Measurements from ENCODE around the gene EIF3A. TPM values are rescaled to one million over a fixed set of nuclear protein-coding genes. Genes with fewer than 3 reads are reported as not detected.

EIF3A gene
- total and polyA plus RNA-seq, 4 donors, result 27.5 to 88.9 (median 47.6) TPM

DNA sequence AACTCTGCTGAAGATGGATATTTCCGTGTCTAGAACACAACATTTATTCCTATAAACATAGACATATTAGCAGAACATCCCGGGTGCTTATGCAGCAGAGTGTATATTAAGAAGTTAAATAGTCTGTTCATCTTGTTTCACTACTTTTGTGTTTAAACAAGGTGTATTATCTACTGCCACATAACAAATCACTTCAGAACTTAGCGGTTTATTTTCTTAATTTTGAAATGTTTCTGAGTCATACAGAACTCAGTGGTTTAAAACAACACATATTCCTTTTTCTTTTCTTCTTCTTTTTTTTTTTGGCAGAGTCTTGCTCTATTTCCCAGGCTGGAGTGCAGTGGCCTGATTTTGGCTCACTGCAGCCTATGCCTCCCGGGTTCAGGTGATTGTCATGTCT lies 49.1 kb upstream of the EIF3A start:
- H3K27ac ChIP-seq (ENCODE audit: low read depth in 1 of 2, low read length in 2 of 2), result peak overlapping the region in 1 of 2 donors; percentile 94
- H3K9ac ChIP-seq (ENCODE audit: low read depth in 1 of 2, low read length in 2 of 2), result no peak overlapping the region
- no peaks in the 10 kb centered on the region for H3K27me3 ChIP-seq (ENCODE audit: control insufficient read depth in 4 of 4, insufficient read depth in 4 of 4, low read length in 3 of 4)
- TF ChIP-seq, protein P1, sequence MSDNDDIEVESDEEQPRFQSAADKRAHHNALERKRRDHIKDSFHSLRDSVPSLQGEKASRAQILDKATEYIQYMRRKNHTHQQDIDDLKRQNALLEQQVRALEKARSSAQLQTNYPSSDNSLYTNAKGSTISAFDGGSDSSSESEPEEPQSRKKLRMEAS (IDR thresholded peaks at IDR 0.05), result no peak
- TF ChIP-seq YY1 (IDR thresholded peaks at IDR 0.05) (no peak), SP1 (IDR thresholded peaks at IDR 0.05) (no peak), HNF4G (IDR thresholded peaks at IDR 0.05) (no peak)
- H3K36me3 ChIP-seq (ENCODE audit: control insufficient read depth in 4 of 4, insufficient read depth in 3 of 4, low read depth in 1 of 4, low read length in 3 of 4), result peaks cover 2 to 28% (median 14%) of the 10 kb centered on the region in 4 donors
- H3K4me3 ChIP-seq (ENCODE audit: low read depth in 1 of 3, low read length in 3 of 3), result no peak overlapping the region
- H3K4me1 ChIP-seq (ENCODE audit: control insufficient read depth in 4 of 4, insufficient read depth in 4 of 4, low read length in 3 of 4), result peaks cover 0 to 18% (median 14%) of the 10 kb centered on the region in 4 donors
- no peak for DNase-seq (ENCODE audit: low spot score)
- H3K9me3 ChIP-seq (ENCODE audit: control insufficient read depth in 4 of 4, low read length in 3 of 4), result no peaks in the 10 kb centered on the region
- WGBS, result 87% methylated on average over 4 of the region's 4 CpGs

DNA sequence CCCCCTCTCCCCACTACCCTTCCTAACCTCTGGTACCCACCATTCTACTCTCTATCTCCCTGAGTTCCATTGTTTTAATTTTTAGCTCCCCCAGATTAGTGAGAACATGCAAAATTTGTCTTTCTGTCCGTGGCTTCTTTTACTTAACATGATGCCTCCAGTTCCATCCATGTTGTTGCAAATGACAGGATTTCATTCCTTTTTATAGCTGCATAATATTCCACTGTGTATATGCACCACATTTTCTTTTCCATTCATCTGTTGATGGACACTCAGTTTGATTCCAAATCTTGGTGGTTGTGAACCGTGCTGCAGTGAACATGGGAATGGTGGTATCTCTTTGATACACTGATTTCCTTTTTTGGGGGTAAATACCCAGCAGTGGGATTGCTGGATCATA lies 45.3 kb upstream of the EIF3A start:
- Histone ChIP-seq H3K9ac (ENCODE audit: low read depth in 1 of 2, low read length in 2 of 2) (no peak overlapping the region), H3K4me3 (ENCODE audit: low read depth in 1 of 3, low read length in 3 of 3) (no peak overlapping the region), H3K4me1 (ENCODE audit: control insufficient read depth in 4 of 4, insufficient read depth in 4 of 4, low read length in 3 of 4) (peaks cover 0 to 10% (median 4%) of the 10 kb centered on the region in 4 donors), H3K27me3 (ENCODE audit: control insufficient read depth in 4 of 4, insufficient read depth in 4 of 4, low read length in 3 of 4) (no peaks in the 10 kb centered on the region), H3K36me3 (ENCODE audit: control insufficient read depth in 4 of 4, insufficient read depth in 3 of 4, low read depth in 1 of 4, low read length in 3 of 4) (peaks cover 0 to 18% (median 15%) of the 10 kb centered on the region in 4 donors), H3K27ac (ENCODE audit: low read depth in 1 of 2, low read length in 2 of 2) (no peak overlapping the region), H3K9me3 (ENCODE audit: control insufficient read depth in 4 of 4, low read length in 3 of 4) (no peaks in the 10 kb centered on the region)
- 98% methylated on average over 2 of the region's 2 CpGs for WGBS
- no peak for DNase-seq (ENCODE audit: low spot score)
- TF ChIP-seq RAD21 (IDR thresholded peaks at IDR 0.05), result no peak
- TF ChIP-seq, protein P2, sequence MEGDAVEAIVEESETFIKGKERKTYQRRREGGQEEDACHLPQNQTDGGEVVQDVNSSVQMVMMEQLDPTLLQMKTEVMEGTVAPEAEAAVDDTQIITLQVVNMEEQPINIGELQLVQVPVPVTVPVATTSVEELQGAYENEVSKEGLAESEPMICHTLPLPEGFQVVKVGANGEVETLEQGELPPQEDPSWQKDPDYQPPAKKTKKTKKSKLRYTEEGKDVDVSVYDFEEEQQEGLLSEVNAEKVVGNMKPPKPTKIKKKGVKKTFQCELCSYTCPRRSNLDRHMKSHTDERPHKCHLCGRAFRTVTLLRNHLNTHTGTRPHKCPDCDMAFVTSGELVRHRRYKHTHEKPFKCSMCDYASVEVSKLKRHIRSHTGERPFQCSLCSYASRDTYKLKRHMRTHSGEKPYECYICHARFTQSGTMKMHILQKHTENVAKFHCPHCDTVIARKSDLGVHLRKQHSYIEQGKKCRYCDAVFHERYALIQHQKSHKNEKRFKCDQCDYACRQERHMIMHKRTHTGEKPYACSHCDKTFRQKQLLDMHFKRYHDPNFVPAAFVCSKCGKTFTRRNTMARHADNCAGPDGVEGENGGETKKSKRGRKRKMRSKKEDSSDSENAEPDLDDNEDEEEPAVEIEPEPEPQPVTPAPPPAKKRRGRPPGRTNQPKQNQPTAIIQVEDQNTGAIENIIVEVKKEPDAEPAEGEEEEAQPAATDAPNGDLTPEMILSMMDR (IDR thresholded peaks at IDR 0.05; ENCODE audit: low read depth, low read length, missing input control), result no peak
- no peak for TF ChIP-seq TAF1 (conservative IDR thresholded peaks at IDR 0.05)

DNA sequence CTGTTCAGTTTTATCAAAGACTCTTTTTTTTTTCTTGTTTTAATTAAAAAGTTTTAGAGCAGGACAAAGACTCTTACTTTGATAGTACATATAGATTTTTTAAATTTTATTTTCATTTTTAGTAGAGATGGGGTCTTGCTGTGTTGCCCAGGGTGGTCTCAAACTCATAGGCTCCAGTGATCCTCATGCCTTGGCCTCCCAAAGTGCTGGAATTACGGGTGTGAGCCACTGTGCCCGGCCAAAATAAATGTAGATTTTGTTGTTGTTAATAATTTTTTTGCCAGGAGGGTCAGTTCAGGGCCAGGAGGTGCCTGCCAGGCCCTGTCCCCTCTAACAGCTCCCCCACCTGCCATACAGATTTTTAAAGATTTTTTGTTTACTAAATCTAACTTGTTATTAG lies 40.3 kb upstream of the EIF3A start:
- DNase-seq (ENCODE audit: low spot score), result no peak
- TF ChIP-seq NR2F2 (IDR thresholded peaks at IDR 0.05) (no peak), HNF4A (conservative IDR thresholded peaks at IDR 0.05) (no peak), FOXA2 (IDR thresholded peaks at IDR 0.05) (no peak), GABPA (IDR thresholded peaks at IDR 0.05 in 1 of 2, conservative IDR thresholded peaks at IDR 0.05 in 1 of 2) (no peak), SP1 (IDR thresholded peaks at IDR 0.05) (no peak), RAD21 (IDR thresholded peaks at IDR 0.05) (no peak), RXRA (IDR thresholded peaks at IDR 0.05) (no peak), TAF1 (conservative IDR thresholded peaks at IDR 0.05) (no peak), HNF4G (IDR thresholded peaks at IDR 0.05) (no peak), FOXA1 (IDR thresholded peaks at IDR 0.05) (no peak), EGR1 (IDR thresholded peaks at IDR 0.05; ENCODE audit: low read depth in 2 of 2) (no peak), JUND (IDR thresholded peaks at IDR 0.05) (no peak), YY1 (IDR thresholded peaks at IDR 0.05) (no peak)
- TF ChIP-seq, protein P3, sequence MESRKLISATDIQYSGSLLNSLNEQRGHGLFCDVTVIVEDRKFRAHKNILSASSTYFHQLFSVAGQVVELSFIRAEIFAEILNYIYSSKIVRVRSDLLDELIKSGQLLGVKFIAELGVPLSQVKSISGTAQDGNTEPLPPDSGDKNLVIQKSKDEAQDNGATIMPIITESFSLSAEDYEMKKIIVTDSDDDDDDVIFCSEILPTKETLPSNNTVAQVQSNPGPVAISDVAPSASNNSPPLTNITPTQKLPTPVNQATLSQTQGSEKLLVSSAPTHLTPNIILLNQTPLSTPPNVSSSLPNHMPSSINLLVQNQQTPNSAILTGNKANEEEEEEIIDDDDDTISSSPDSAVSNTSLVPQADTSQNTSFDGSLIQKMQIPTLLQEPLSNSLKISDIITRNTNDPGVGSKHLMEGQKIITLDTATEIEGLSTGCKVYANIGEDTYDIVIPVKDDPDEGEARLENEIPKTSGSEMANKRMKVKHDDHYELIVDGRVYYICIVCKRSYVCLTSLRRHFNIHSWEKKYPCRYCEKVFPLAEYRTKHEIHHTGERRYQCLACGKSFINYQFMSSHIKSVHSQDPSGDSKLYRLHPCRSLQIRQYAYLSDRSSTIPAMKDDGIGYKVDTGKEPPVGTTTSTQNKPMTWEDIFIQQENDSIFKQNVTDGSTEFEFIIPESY (IDR thresholded peaks at IDR 0.05), result no peak
- TF ChIP-seq, protein P4, sequence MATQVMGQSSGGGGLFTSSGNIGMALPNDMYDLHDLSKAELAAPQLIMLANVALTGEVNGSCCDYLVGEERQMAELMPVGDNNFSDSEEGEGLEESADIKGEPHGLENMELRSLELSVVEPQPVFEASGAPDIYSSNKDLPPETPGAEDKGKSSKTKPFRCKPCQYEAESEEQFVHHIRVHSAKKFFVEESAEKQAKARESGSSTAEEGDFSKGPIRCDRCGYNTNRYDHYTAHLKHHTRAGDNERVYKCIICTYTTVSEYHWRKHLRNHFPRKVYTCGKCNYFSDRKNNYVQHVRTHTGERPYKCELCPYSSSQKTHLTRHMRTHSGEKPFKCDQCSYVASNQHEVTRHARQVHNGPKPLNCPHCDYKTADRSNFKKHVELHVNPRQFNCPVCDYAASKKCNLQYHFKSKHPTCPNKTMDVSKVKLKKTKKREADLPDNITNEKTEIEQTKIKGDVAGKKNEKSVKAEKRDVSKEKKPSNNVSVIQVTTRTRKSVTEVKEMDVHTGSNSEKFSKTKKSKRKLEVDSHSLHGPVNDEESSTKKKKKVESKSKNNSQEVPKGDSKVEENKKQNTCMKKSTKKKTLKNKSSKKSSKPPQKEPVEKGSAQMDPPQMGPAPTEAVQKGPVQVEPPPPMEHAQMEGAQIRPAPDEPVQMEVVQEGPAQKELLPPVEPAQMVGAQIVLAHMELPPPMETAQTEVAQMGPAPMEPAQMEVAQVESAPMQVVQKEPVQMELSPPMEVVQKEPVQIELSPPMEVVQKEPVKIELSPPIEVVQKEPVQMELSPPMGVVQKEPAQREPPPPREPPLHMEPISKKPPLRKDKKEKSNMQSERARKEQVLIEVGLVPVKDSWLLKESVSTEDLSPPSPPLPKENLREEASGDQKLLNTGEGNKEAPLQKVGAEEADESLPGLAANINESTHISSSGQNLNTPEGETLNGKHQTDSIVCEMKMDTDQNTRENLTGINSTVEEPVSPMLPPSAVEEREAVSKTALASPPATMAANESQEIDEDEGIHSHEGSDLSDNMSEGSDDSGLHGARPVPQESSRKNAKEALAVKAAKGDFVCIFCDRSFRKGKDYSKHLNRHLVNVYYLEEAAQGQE (IDR thresholded peaks at IDR 0.05), result no peak
- TF ChIP-seq, protein P5, sequence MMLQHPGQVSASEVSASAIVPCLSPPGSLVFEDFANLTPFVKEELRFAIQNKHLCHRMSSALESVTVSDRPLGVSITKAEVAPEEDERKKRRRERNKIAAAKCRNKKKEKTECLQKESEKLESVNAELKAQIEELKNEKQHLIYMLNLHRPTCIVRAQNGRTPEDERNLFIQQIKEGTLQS (IDR thresholded peaks at IDR 0.05), result no peak
- TF ChIP-seq, protein P2 (IDR thresholded peaks at IDR 0.05; ENCODE audit: low read depth, low read length, missing input control), result no peak
- TF ChIP-seq, protein P1 (IDR thresholded peaks at IDR 0.05), result no peak
- peaks cover 3 to 14% (median 4%) of the 10 kb centered on the region in 4 donors for H3K36me3 ChIP-seq (ENCODE audit: control insufficient read depth in 4 of 4, insufficient read depth in 3 of 4, low read depth in 1 of 4, low read length in 3 of 4)
- H3K27me3 ChIP-seq (ENCODE audit: control insufficient read depth in 4 of 4, insufficient read depth in 4 of 4, low read length in 3 of 4), result no peaks in the 10 kb centered on the region
- no peak overlapping the region for H3K4me3 ChIP-seq (ENCODE audit: low read depth in 1 of 3, low read length in 3 of 3)
- H3K9ac ChIP-seq (ENCODE audit: low read depth in 1 of 2, low read length in 2 of 2), result peak overlapping the region in 1 of 2 donors; percentile 36
- WGBS, result 39% methylated on average over 2 of the region's 2 CpGs
- H3K27ac ChIP-seq (ENCODE audit: low read depth in 1 of 2, low read length in 2 of 2), result peak overlapping the region; percentile 71 to 79
- H3K9me3 ChIP-seq (ENCODE audit: control insufficient read depth in 4 of 4, low read length in 3 of 4), result no peaks in the 10 kb centered on the region
- H3K4me1 ChIP-seq (ENCODE audit: control insufficient read depth in 4 of 4, insufficient read depth in 4 of 4, low read length in 3 of 4), result peaks cover 2 to 32% (median 9%) of the 10 kb centered on the region in 4 donors

All from liver (tissue), 9 donors.